GF-D8 (cell line): Measurements from ENCODE around the gene NFS1.
A peak's percentile ranks its signal among the peaks of the same experiment; 100 is the strongest.
"Not testable (repeated sequence)": the region's sequence is repeated elsewhere in the genome, so short reads cannot be mapped to it uniquely, and the experiment has no call there.

Experiments
- DNase-seq: peaks from one replicate; lab custom pipeline; 2025; lab: John Stamatoyannopoulos, UW

NFS1 gene

GRCh38 chr20:35709259-35709658 is 10.1 kb upstream of the NFS1 start:
- no peak for DNase-seq

- no peak for DNase-seq
Observed at GRCh38 chr20:35708502-35708901, 9.3 kb upstream of the NFS1 start.

GRCh38 chr20:35706591-35707529 is 7.7 kb upstream of the NFS1 start:
- not testable (repeated sequence) for DNase-seq

- DNase-seq = not testable (repeated sequence)
Observed at GRCh38 chr20:35705894-35706293, 6.7 kb upstream of the NFS1 start.

- DNase-seq = no peak
Observed at GRCh38 chr20:35704514-35705261, 5.5 kb upstream of the NFS1 start.

GRCh38 chr20:35702824-35703695 is 3.9 kb upstream of the NFS1 start:
- DNase-seq = no peak

GRCh38 chr20:35702051-35702823 is 3.1 kb upstream of the NFS1 start:
- DNase-seq = no peak

GRCh38 chr20:35700625-35701148 is 1.5 kb upstream of the NFS1 start:
- no peak for DNase-seq

- DNase-seq = no peak
Observed at GRCh38 chr20:35699957-35700624, 939 bp upstream of the NFS1 start.

GRCh38 chr20:35698298-35699126 is 640 bp downstream of the NFS1 start:
- no peak for DNase-seq

- DNase-seq = no peak
Observed at GRCh38 chr20:35697696-35698297, 1.4 kb downstream of the NFS1 start.

- no peak for DNase-seq
Observed at GRCh38 chr20:35695978-35696377, 3.2 kb downstream of the NFS1 start.

GRCh38 chr20:35695245-35695749 is 3.9 kb downstream of the NFS1 start:
- DNase-seq = no peak

- DNase-seq = no peak
Observed at GRCh38 chr20:35690265-35690664, 8.9 kb downstream of the NFS1 start.

GRCh38 chr20:35686872-35687271 is 12.3 kb downstream of the NFS1 start:
- not testable (repeated sequence) for DNase-seq

- not testable (repeated sequence) for DNase-seq
Observed at GRCh38 chr20:35685368-35685767, 13.8 kb downstream of the NFS1 start.

- no peak for DNase-seq
Observed at GRCh38 chr20:35681960-35682359, 17.2 kb downstream of the NFS1 start.

- DNase-seq = peak; percentile 14
Observed at GRCh38 chr20:35680452-35681183, 18.5 kb downstream of the NFS1 start.
